HepG2 (cell line): ENCODE measurements around the gene RBP5. TPM values are rescaled to one million over a fixed set of nuclear protein-coding genes. Genes with fewer than 3 reads are reported as not detected.

Source experiments
- AHDC1 ChIP-seq: sonication (generic); formaldehyde crosslinking; IDR thresholded peaks from 2 replicates; pipeline ENCODE4 v1.5.1; 2020; ENCODE audit warnings: mild to moderate bottlenecking, missing genetic modification reagents, borderline replicate concordance
- ATF3 ChIP-seq: sonication (generic); formaldehyde crosslinking; IDR thresholded peaks from 2 replicates; pipeline ENCODE4 v1.4.0; 2020; ENCODE audit warnings: missing genetic modification reagents
- FOXA3 ChIP-seq: IDR thresholded peaks from 2 replicates; pipeline ENCODE4 v1.6.1; 2016; ENCODE audit warnings: missing genetic modification reagents, missing compliant biosample characterization
- HNF4G ChIP-seq, 2 experiments: sonication (generic) in 1 of 2; formaldehyde crosslinking in 1 of 2; IDR thresholded peaks; 2 replicates each; pipeline versions ENCODE4 v1.4.0 to v1.6.1; 2011 to 2020; ENCODE audit warnings: borderline replicate concordance in 2 of 2, low read depth in 2 of 2, mild to moderate bottlenecking in 2 of 2, low read length in 1 of 2, missing genetic modification reagents in 1 of 2, moderate library complexity in 1 of 2
- KMT2B ChIP-seq: IDR thresholded peaks from 2 replicates; pipeline ENCODE4 v1.6.1; 2016; ENCODE audit warnings: missing genetic modification reagents, missing compliant biosample characterization
- MAX ChIP-seq: IDR thresholded peaks from 2 replicates; pipeline ENCODE4 v1.6.1; 2012; ENCODE audit warnings: inconsistent platforms
- MEIS2 ChIP-seq: sonication (generic); formaldehyde crosslinking; IDR thresholded peaks from 2 replicates; pipeline ENCODE4 v1.9.0; 2021; ENCODE audit warnings: mild to moderate bottlenecking, missing genetic modification reagents
- PHF8 ChIP-seq: sonication (generic); formaldehyde crosslinking; IDR thresholded peaks from 2 replicates; pipeline ENCODE4 v1.5.0; 2020; ENCODE audit warnings: missing genetic modification reagents
- PLRG1 ChIP-seq: fragments of 450-650 bp; conservative IDR thresholded peaks from 2 replicates; pipeline ENCODE4 v1.6.1; 2016
- TBX3 ChIP-seq: fragments of 450-650 bp; IDR thresholded peaks from 2 replicates; pipeline ENCODE4 v1.6.1; 2017; ENCODE audit warnings: antibody characterized with exemption, mild to moderate bottlenecking, inconsistent platforms, borderline replicate concordance
- TFAP4 ChIP-seq: sonication (generic); IDR thresholded peaks from 2 replicates; pipeline ENCODE4 v1.6.1; 2016; ENCODE audit warnings: low read depth, borderline replicate concordance
- TOPORS ChIP-seq: sonication (generic); formaldehyde crosslinking; IDR thresholded peaks from 2 replicates; pipeline ENCODE4 v1.8.0; 2023; ENCODE audit warnings: mild to moderate bottlenecking, missing genetic modification reagents
- TSC22D2 ChIP-seq: sonication (generic); formaldehyde crosslinking; IDR thresholded peaks from 2 replicates; pipeline ENCODE4 v1.5.1; 2020; ENCODE audit warnings: missing genetic modification reagents, mild to moderate bottlenecking, borderline replicate concordance
- UBTF ChIP-seq: sonication (generic); formaldehyde crosslinking; IDR thresholded peaks from 2 replicates; pipeline ENCODE4 v1.4.0; 2020; ENCODE audit warnings: mild to moderate bottlenecking, missing genetic modification reagents
- XBP1 ChIP-seq: sonication (generic); formaldehyde crosslinking; IDR thresholded peaks from 2 replicates; pipeline ENCODE4 v1.5.0; 2020; ENCODE audit warnings: missing genetic modification reagents
- ZBTB26 ChIP-seq: IDR thresholded peaks from 2 replicates; pipeline ENCODE4 v1.6.1; 2016; ENCODE audit warnings: missing compliant biosample characterization, missing genetic modification reagents, borderline replicate concordance
- ZNF180 ChIP-seq: sonication (generic); formaldehyde crosslinking; IDR thresholded peaks from 2 replicates; pipeline ENCODE4 v1.4.0; 2020; ENCODE audit warnings: low read depth, missing genetic modification reagents, borderline replicate concordance
- ZNF598 ChIP-seq: sonication (generic); formaldehyde crosslinking; IDR thresholded peaks from 2 replicates; pipeline ENCODE4 v1.5.1; 2020; ENCODE audit warnings: mild to moderate bottlenecking, missing genetic modification reagents, borderline replicate concordance
- polyA plus RNA-seq, 8 experiments: library from polyadenylated mRNA; depleted of rRNA in 3 of 8; stranded (reverse) in 7 of 8; unstranded in 1 of 8; fragments of >200 nt; fragmentation: Illumina TruSeq in 4 of 8; extraction: Trizol in 4 of 8; gene quantifications; 2 replicates each; pipeline versions ENCODE4 v1.2.1 to v1.2.3, GENCODE V29; 2011 to 2016; ENCODE audit warnings: low read depth in 4 of 8, missing spikeins in 1 of 8, mixed read lengths in 1 of 8; ENCODE audit not compliant: insufficient read depth in 1 of 8
- total RNA-seq, 5 experiments: library from RNA; depleted of rRNA; stranded (reverse); fragments of >200 nt; fragmentation: Illumina TruSeq; extraction: Trizol; gene quantifications; 2 replicates each; pipeline ENCODE4 v1.2.3, GENCODE V29; 2016; ENCODE audit warnings: low read depth in 1 of 5

RBP5 gene
- total and polyA plus RNA-seq, 2 of the 13 experiments (the other 11 are each of a cell fraction or from before 2014, with no cell fraction given) = 13.8 to 19.8 TPM

- TF ChIP-seq ZNF180 (CRISPR knock-in tag) (no peak), MAX (peak; percentile 39), TSC22D2 (CRISPR knock-in tag) (no peak), TOPORS (no peak), ZBTB26 (CRISPR knock-in tag) (peak; percentile 63; the same call in 1 of the 2 replicates), ZNF598 (CRISPR knock-in tag) (0 out of 2 replicates have a peak, but pooled peaks have one; percentile 11), ATF3 (no peak), KMT2B (no peak), HNF4G (IDR thresholded peaks at IDR 0.05; ENCODE audit: borderline replicate concordance, low read depth, low read length) (0 out of 2 replicates have a peak, but pooled peaks have one; percentile 6), HNF4G (CRISPR knock-in tag; IDR thresholded peaks at IDR 0.05; ENCODE audit: borderline replicate concordance, low read depth) (peak; percentile 72; the same call in 1 of the 2 replicates), UBTF (0 out of 2 replicates have a peak, but pooled peaks have one; percentile 2), XBP1 (CRISPR knock-in tag) (no peak), AHDC1 (CRISPR knock-in tag) (no peak), TBX3 (no peak), PHF8 (no peak), MEIS2 (0 out of 2 replicates have a peak, but pooled peaks have one; percentile 22), TFAP4 (peak; percentile 37; the same call in 1 of the 2 replicates), FOXA3 (CRISPR knock-in tag) (no peak), PLRG1 (no peak)
These were observed 19.7 kb downstream of the RBP5 start, which contains the start of gene C1RL (continued) for GRCh38 chr12:7108796-7109571.
